D721Med (cell line): ENCODE measurements around the gene CFAP157.

Source experiments
- DNase-seq: peaks from one replicate; pipeline ENCODE4 v3.0.0; 2011; ENCODE audit warnings: low spot score; ENCODE audit not compliant: insufficient read length
- FAIRE-seq: peaks from 2 replicates; lab custom pipeline; 2011; peaks lifted over from hg19 to GRCh38; lab: Jason Lieb, UNC
- CTCF ChIP-seq: IDR thresholded peaks from 2 replicates; pipeline ENCODE4 v1.5.1; 2012; ENCODE audit warnings: mild to moderate bottlenecking, control low read depth; ENCODE audit not compliant: insufficient read depth; ENCODE audit errors: missing control alignments

CFAP157 gene

GRCh38 chr9:127744398-127745110, 37.8 kb downstream of the CFAP157 start:
- FAIRE-seq (no peak), DNase-seq (no peak)
- no peak for TF ChIP-seq CTCF

- no peak for TF ChIP-seq CTCF
- no peak for DNase-seq
- FAIRE-seq = no peak
Observed at GRCh38 chr9:127746959-127747569, 40.3 kb downstream of the CFAP157 start.

- no peak for TF ChIP-seq CTCF
- FAIRE-seq = no peak
- no peak for DNase-seq
Observed at GRCh38 chr9:127749090-127749787, 42.5 kb downstream of the CFAP157 start.

GRCh38 chr9:127751269-127752054, 44.7 kb downstream of the CFAP157 start:
- DNase-seq (no peak), FAIRE-seq (no peak)
- no peak for TF ChIP-seq CTCF

- FAIRE-seq = no peak
- no peak for TF ChIP-seq CTCF
- DNase-seq = no peak
Observed at GRCh38 chr9:127753148-127753547, 46.4 kb downstream of the CFAP157 start.

GRCh38 chr9:127753622-127754021, 46.8 kb downstream of the CFAP157 start:
- DNase-seq = no peak
- no peak for TF ChIP-seq CTCF
- no peak for FAIRE-seq
